IMR-90 (cell line): ENCODE results near the gene MRPL50. TPM values are rescaled to one million over a fixed set of nuclear protein-coding genes. Genes with fewer than 3 reads are reported as not detected.

Experiments used
- ATAC-seq: fragments of 200-7000 bp; cut with Tn5 transposase; 2 replicates; pipeline ENCODE4 v1.9.1; 2020; ENCODE audit warnings: low read depth, mild to moderate bottlenecking, moderate library complexity
- BruUV-seq: library from RNA; stranded (reverse); fragments of 400-500 nt; replicated peaks from 2 replicates; lab custom pipeline; 2021; lab: Mats Ljungman, UMichigan
- CTCF ChIA-PET: fragments of 300-600 bp; formaldehyde crosslinking; extraction: SDS; loops from one replicate; lab custom pipeline; 2021; ENCODE audit warnings: antibody characterized with exemption; lab: Yijun Ruan, JAX
- POLR2A ChIA-PET: fragments of 300-600 bp; sonication (Branson Sonifier 250); formaldehyde crosslinking; loops from one replicate; lab custom pipeline; 2022; ENCODE audit warnings: antibody characterized with exemption; ENCODE audit not compliant: unreplicated experiment; lab: Charles Lee
- DNase-seq: peaks from one replicate; pipeline ENCODE4 v3.0.0; 2013
- H2AFZ ChIP-seq: replicated peaks from 2 replicates; pipeline ENCODE3; 2013; ENCODE audit warnings: low read length, mild to moderate bottlenecking; ENCODE audit not compliant: poor library complexity
- H2AK5ac ChIP-seq: 2 replicates; pipeline ENCODE4 v1.6.1; 2013; ENCODE audit warnings: low read depth, low read length, inconsistent platforms
- H2AK9ac ChIP-seq: replicated peaks from 2 replicates; pipeline ENCODE3; 2013; ENCODE audit warnings: mild to moderate bottlenecking, low read depth, low read length, moderate library complexity; ENCODE audit not compliant: poor library complexity
- H2BK120ac ChIP-seq: 2 replicates; pipeline ENCODE4 v1.6.1; 2013; ENCODE audit warnings: low read depth, low read length, inconsistent platforms
- H2BK15ac ChIP-seq: 3 replicates; pipeline ENCODE4 v1.6.1; 2013; ENCODE audit warnings: low read depth, low read length, inconsistent platforms
- H2BK20ac ChIP-seq: 2 replicates; pipeline ENCODE4 v1.6.1; 2013; ENCODE audit warnings: low read depth, mild to moderate bottlenecking, inconsistent platforms, low read length, moderate library complexity
- H2BK5ac ChIP-seq: 2 replicates; pipeline ENCODE4 v1.6.1; 2013; ENCODE audit warnings: mild to moderate bottlenecking, low read depth, low read length, inconsistent platforms; ENCODE audit not compliant: poor library complexity, severe bottlenecking
- H3K14ac ChIP-seq: replicated peaks from 2 replicates; pipeline ENCODE4 v1.6.1; 2013; ENCODE audit warnings: low read depth, low read length, inconsistent platforms
- H3K18ac ChIP-seq: 2 replicates; pipeline ENCODE4 v1.6.1; 2013; ENCODE audit warnings: low read depth, low read length, control low read depth
- H3K23ac ChIP-seq: 2 replicates; pipeline ENCODE4 v1.6.1; 2013; ENCODE audit warnings: low read depth, low read length, inconsistent platforms
- H3K27ac ChIP-seq: 2 replicates; pipeline ENCODE4 v1.5.1; 2013; ENCODE audit warnings: mild to moderate bottlenecking, control low read depth, low read length; ENCODE audit not compliant: insufficient read depth
- H3K27me3 ChIP-seq: 2 replicates; pipeline ENCODE4 v1.6.1; 2013; ENCODE audit warnings: low read length; ENCODE audit not compliant: control insufficient read depth, insufficient read depth
- H3K36me3 ChIP-seq: 2 replicates; pipeline ENCODE4 v1.6.1; 2013; ENCODE audit warnings: low read length, mixed read lengths; ENCODE audit not compliant: control insufficient read depth, insufficient read depth
- H3K4ac ChIP-seq: 2 replicates; pipeline ENCODE4 v1.6.1; 2013; ENCODE audit warnings: low read depth, low read length, inconsistent platforms
- H3K4me1 ChIP-seq: 2 replicates; pipeline ENCODE4 v1.6.1; 2013; ENCODE audit warnings: low read length, mixed read lengths; ENCODE audit not compliant: control insufficient read depth, insufficient read depth
- H3K4me2 ChIP-seq: 2 replicates; pipeline ENCODE4 v1.6.1; 2013; ENCODE audit warnings: low read depth, mild to moderate bottlenecking, control low read depth, low read length, moderate library complexity
- H3K4me3 ChIP-seq: 2 replicates; pipeline ENCODE4 v1.5.1; 2013; ENCODE audit warnings: low read depth, mild to moderate bottlenecking, control low read depth, low read length, moderate library complexity; ENCODE audit not compliant: insufficient read depth
- H3K56ac ChIP-seq: 2 replicates; pipeline ENCODE4 v1.6.1; 2013; ENCODE audit warnings: low read length, inconsistent platforms; ENCODE audit not compliant: insufficient read depth; ENCODE audit errors: extremely low read depth
- H3K79me1 ChIP-seq, 2 experiments: 2 replicates each; pipeline ENCODE4 v1.6.1; 2013; ENCODE audit warnings: low read length in 2 of 2, inconsistent platforms in 1 of 2, low read depth in 1 of 2
- H3K9ac ChIP-seq: 2 replicates; pipeline ENCODE4 v1.6.1; 2013; ENCODE audit warnings: low read depth, low read length, control low read depth
- H3K9me1 ChIP-seq: 2 replicates; pipeline ENCODE4 v1.6.1; 2013; ENCODE audit warnings: low read length, inconsistent platforms; ENCODE audit not compliant: insufficient read depth
- H3K9me3 ChIP-seq: 2 replicates; pipeline ENCODE4 v1.6.1; 2013; ENCODE audit warnings: low read length; ENCODE audit not compliant: control insufficient read depth, insufficient read depth
- H4K20me1 ChIP-seq: 2 replicates; pipeline ENCODE4 v1.6.1; 2013; ENCODE audit warnings: low read length, inconsistent platforms; ENCODE audit not compliant: insufficient read depth
- H4K5ac ChIP-seq: 2 replicates; pipeline ENCODE4 v1.6.1; 2013; ENCODE audit warnings: mild to moderate bottlenecking, low read depth, low read length, control low read depth
- H4K8ac ChIP-seq, 2 experiments: 2 replicates each; pipeline ENCODE4 v1.6.1; 2013; ENCODE audit warnings: low read depth in 2 of 2, low read length in 2 of 2, control low read depth in 1 of 2, inconsistent platforms in 1 of 2
- H4K91ac ChIP-seq: 2 replicates; pipeline ENCODE4 v1.6.1; 2013; ENCODE audit warnings: low read depth, low read length, inconsistent platforms; ENCODE audit not compliant: insufficient read depth
- BHLHE40 ChIP-seq: fragments of 150-350 bp; IDR thresholded peaks from 2 replicates; pipeline ENCODE4 v1.6.1; 2016; ENCODE audit warnings: mild to moderate bottlenecking, low read depth, low read length
- CEBPB ChIP-seq: IDR thresholded peaks from 2 replicates; pipeline ENCODE4 v1.6.1; 2012; ENCODE audit warnings: low read depth, low read length, improper control_type of control experiment
- RCOR1 ChIP-seq: IDR thresholded peaks from 2 replicates; pipeline ENCODE4 v1.6.1; 2012; ENCODE audit warnings: mild to moderate bottlenecking, low read length, improper control_type of control experiment; ENCODE audit not compliant: insufficient replicate concordance
- RFX5 ChIP-seq: IDR thresholded peaks from 2 replicates; pipeline ENCODE4 v1.8.0; 2012; ENCODE audit warnings: low read depth, mild to moderate bottlenecking, low read length, moderate library complexity
- WGBS, 2 experiments: methylation state at CpG; one replicate each; pipeline versions ENCODE4 v1.1.5 to v1.1.7; 2013; ENCODE audit warnings: missing lambda C conversion rate in 2 of 2; ENCODE audit not compliant: insufficient read length in 1 of 2; ENCODE audit errors: extremely low coverage in 2 of 2; 5-methylcytosine and 5-hydroxymethylcytosine counted together
- dilution Hi-C: fragments of 300-500 bp; cut with HindIII; formaldehyde crosslinking; loops from one replicate; pipeline ENCODE4 v1.14.3; 2018; ENCODE audit warnings: low sequenced_read_pairs; ENCODE audit not compliant: unreplicated experiment
- in situ Hi-C: fragments of 300-500 bp; cut with MboI; formaldehyde crosslinking; loops from 3 replicates; pipeline ENCODE4 v1.14.3; 2019; ENCODE audit warnings: low sequenced_read_pairs, inconsistent platforms, mixed read lengths
- intact Hi-C: fragments of 100-400 bp; cut with micrococcal nuclease; formaldehyde crosslinking; loops from 2 replicates; pipeline ENCODE4 v1.10.0; 2022
- polyA plus RNA-seq, 3 experiments: library from polyadenylated mRNA; depleted of rRNA; stranded (reverse); fragments of >200 nt; gene quantifications; 2 replicates each; pipeline ENCODE4 v1.2.3, GENCODE V29; 2012; ENCODE audit warnings: low replicate concordance in 1 of 3
- total RNA-seq: library from RNA; depleted of rRNA; stranded (reverse); fragments of >200 nt; gene quantifications from 2 replicates; pipeline ENCODE4 v1.2.3, GENCODE V29; 2012
- TF ChIP-seq, protein P1 (sequence below): fragments of 150-350 bp; IDR thresholded peaks from 2 replicates; pipeline ENCODE4 v1.6.1; 2017; ENCODE audit warnings: mild to moderate bottlenecking, antibody characterized with exemption, low read length, low read depth
- TF ChIP-seq, protein P2 (sequence below): conservative IDR thresholded peaks from 2 replicates; pipeline ENCODE4 v1.5.1; 2012; ENCODE audit warnings: mild to moderate bottlenecking, low read depth, low read length, improper control_type of control experiment

Gene MRPL50
- total and polyA plus RNA-seq, 2 of the 4 experiments (the other 2 are of a cell fraction), result 7.5 to 8.6 TPM

DNA sequence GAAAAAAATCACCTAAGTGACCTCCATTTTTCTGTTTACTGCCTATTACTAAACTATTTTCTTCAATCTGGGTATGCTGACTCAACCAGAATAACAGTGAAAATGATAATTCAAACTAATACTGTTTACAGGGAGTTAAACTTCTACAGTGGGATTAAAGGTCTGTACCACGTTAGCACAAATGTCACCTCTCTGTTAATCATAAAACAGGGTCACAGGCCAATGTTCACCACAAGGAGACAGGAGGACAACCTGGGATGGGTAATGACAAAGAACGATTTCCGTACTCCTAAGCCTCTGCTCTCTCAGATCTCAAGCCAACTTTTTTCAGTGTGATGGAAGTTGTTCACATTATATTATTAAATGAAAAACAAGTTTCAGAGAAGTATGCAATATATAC is 34.8 kb upstream of the MRPL50 start:
- Histone ChIP-seq H3K23ac (no peak overlapping the region), H3K4me3 (no peak overlapping the region), H2BK15ac (no peak overlapping the region), H2AK5ac (no peak overlapping the region), H2BK5ac (no peak overlapping the region), H2BK120ac (no peak overlapping the region), H3K9me1 (no peaks in the 10 kb centered on the region), H3K4me2 (no peak overlapping the region), H4K91ac (no peak overlapping the region), H3K9me3 (no peaks in the 10 kb centered on the region), H3K9ac (no peak overlapping the region), H3K27me3 (peaks cover 2% of the 10 kb centered on the region), H2AFZ (no peak overlapping the region), H4K8ac (no peak overlapping the region), H3K36me3 (no peaks in the 10 kb centered on the region), H3K79me1 (no peaks in the 10 kb centered on the region), H2BK20ac (no peak overlapping the region), H3K4me1 (no peaks in the 10 kb centered on the region), H3K14ac (no peak overlapping the region), H4K20me1 (no peaks in the 10 kb centered on the region), H2AK9ac (no peak overlapping the region), H4K5ac (no peak overlapping the region), H3K18ac (no peak overlapping the region), H3K56ac (no peak overlapping the region), H3K27ac (no peak overlapping the region), H3K4ac (no peak overlapping the region)
- CTCF ChIA-PET, result interaction anchor here (1.2 kb wide), 1 partner anchor 97 kb away, joined by 3 read pairs; no protein-coding TSS in a partner anchor
- WGBS, 2 experiments, result no CpG with 5 or more reads among the region's 3 CpGs
- in situ Hi-C loops (no loop called here), intact Hi-C loops (no loop called here), dilution Hi-C loops (no loop called here)
- TF ChIP-seq BHLHE40, result no peak
- TF ChIP-seq CEBPB, result no peak
- TF ChIP-seq RFX5, result no peak
- TF ChIP-seq, protein P1, sequence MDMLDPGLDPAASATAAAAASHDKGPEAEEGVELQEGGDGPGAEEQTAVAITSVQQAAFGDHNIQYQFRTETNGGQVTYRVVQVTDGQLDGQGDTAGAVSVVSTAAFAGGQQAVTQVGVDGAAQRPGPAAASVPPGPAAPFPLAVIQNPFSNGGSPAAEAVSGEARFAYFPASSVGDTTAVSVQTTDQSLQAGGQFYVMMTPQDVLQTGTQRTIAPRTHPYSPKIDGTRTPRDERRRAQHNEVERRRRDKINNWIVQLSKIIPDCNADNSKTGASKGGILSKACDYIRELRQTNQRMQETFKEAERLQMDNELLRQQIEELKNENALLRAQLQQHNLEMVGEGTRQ, result no peak
- TF ChIP-seq, protein P2, sequence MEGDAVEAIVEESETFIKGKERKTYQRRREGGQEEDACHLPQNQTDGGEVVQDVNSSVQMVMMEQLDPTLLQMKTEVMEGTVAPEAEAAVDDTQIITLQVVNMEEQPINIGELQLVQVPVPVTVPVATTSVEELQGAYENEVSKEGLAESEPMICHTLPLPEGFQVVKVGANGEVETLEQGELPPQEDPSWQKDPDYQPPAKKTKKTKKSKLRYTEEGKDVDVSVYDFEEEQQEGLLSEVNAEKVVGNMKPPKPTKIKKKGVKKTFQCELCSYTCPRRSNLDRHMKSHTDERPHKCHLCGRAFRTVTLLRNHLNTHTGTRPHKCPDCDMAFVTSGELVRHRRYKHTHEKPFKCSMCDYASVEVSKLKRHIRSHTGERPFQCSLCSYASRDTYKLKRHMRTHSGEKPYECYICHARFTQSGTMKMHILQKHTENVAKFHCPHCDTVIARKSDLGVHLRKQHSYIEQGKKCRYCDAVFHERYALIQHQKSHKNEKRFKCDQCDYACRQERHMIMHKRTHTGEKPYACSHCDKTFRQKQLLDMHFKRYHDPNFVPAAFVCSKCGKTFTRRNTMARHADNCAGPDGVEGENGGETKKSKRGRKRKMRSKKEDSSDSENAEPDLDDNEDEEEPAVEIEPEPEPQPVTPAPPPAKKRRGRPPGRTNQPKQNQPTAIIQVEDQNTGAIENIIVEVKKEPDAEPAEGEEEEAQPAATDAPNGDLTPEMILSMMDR, result no peak
- no peak for TF ChIP-seq RCOR1
- POLR2A ChIA-PET, result no interaction called here
- ATAC-seq, result no peak
- no peak for DNase-seq
- BruUV-seq, result no TSS peak
